ENCODE results near the gene MAP6D1.

Gene MAP6D1

DNA sequence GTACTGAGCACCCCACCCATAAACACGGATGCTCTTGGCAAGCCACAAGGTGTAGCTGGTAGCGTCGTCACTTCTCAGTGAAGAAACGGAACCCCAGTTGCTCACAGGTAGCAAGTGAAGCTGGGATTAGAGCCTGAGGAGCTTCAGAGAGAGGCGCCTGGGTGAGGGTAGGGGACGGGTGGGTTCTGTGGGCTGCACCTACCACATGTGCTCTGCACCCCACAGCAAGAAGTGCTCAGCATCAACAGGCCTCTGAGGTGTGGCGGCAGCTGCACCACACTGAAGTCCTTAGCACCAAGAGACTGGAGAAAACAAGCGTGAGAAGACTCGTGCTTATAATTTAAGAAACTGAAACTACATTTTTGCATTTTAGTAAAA, 9.8 kb downstream of the MAP6D1 start:
- ChIA-PET POLR2A (no interaction called here), CTCF (no interaction called here)
- no peak overlapping the region for H3K4me3 ChIP-seq (ENCODE audit: low read depth, low read length)
- no peaks in the 10 kb centered on the region for H3K4me1 ChIP-seq (ENCODE audit: control insufficient read depth, insufficient read depth, low read length)
- no peak overlapping the region for H3K27ac ChIP-seq (ENCODE audit: extremely low read depth, low read depth, low read length)
- no peaks in the 10 kb centered on the region for H3K9me3 ChIP-seq (ENCODE audit: control insufficient read depth, insufficient read depth, low read depth, low read length)
- H3K36me3 ChIP-seq (ENCODE audit: control insufficient read depth in 2 of 2, insufficient read depth in 1 of 2, low read length in 2 of 2), result peaks cover 0 to 66% of the 10 kb centered on the region in 2 experiments; a peak in 2 of 3 replicates
- no peak for TF ChIP-seq ZNF266 (tag by site-specific recombination; IDR thresholded peaks at IDR 0.05; ENCODE audit: low read depth)

DNA sequence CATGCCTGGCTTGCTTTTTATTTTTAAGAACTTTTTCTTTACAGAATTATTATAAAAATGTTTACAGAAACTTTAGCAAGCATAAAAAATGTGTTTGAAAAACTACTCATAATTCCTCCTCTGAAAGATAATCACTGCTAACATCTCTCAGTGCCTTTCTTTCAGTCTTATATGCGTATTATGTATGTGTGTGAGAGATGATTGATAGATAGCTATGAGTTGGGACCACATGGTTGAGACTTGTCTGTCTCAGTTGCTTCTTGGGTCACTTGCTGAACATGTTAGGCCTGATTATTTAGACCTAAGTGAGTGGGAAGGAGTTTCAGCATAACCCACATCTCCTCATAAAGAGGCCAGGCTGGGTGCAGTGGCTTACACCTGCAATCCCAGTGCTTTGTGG, 11.1 kb downstream of the MAP6D1 start:
- Histone ChIP-seq H3K4me3 (ENCODE audit: low read depth, low read length) (no peak overlapping the region), H3K36me3 (ENCODE audit: control insufficient read depth in 2 of 2, insufficient read depth in 1 of 2, low read length in 2 of 2) (peaks cover 0 to 72% of the 10 kb centered on the region in 2 experiments; a peak in 2 of 3 replicates), H3K4me1 (ENCODE audit: control insufficient read depth, insufficient read depth, low read length) (no peaks in the 10 kb centered on the region), H3K9me3 (ENCODE audit: control insufficient read depth, insufficient read depth, low read depth, low read length) (no peaks in the 10 kb centered on the region), H3K27ac (ENCODE audit: extremely low read depth, low read depth, low read length) (no peak overlapping the region)
- ChIA-PET POLR2A (interaction anchor here (0.6 kb wide), 1 partner anchor 11 kb away, joined by 4 read pairs; no protein-coding TSS in a partner anchor), CTCF (no interaction called here)
- TF ChIP-seq ZIC2 (tag by site-specific recombination; IDR thresholded peaks at IDR 0.05) (no peak), ZNF843 (tag by site-specific recombination; IDR thresholded peaks at IDR 0.05) (no peak), KLF10 (tag by site-specific recombination; IDR thresholded peaks at IDR 0.05) (no peak), ZNF274 (IDR thresholded peaks at IDR 0.05; ENCODE audit: low read length) (no peak), ZNF274 (tag by site-specific recombination; IDR thresholded peaks at IDR 0.05; ENCODE audit: borderline replicate concordance) (no peak), SP2 (tag by site-specific recombination; IDR thresholded peaks at IDR 0.05) (no peak), ZNF19 (tag by site-specific recombination; IDR thresholded peaks at IDR 0.05; ENCODE audit: low read depth) (no peak), ZFHX2 (tag by site-specific recombination; conservative IDR thresholded peaks at IDR 0.05) (no peak), SETDB1 (IDR thresholded peaks at IDR 0.05; ENCODE audit: insufficient read length, low read length) (no peak)
- TF ChIP-seq, protein P1, sequence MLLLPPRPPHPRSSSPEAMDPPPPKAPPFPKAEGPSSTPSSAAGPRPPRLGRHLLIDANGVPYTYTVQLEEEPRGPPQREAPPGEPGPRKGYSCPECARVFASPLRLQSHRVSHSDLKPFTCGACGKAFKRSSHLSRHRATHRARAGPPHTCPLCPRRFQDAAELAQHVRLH (tag by site-specific recombination; IDR thresholded peaks at IDR 0.05), result no peak
- TF ChIP-seq, protein P2, sequence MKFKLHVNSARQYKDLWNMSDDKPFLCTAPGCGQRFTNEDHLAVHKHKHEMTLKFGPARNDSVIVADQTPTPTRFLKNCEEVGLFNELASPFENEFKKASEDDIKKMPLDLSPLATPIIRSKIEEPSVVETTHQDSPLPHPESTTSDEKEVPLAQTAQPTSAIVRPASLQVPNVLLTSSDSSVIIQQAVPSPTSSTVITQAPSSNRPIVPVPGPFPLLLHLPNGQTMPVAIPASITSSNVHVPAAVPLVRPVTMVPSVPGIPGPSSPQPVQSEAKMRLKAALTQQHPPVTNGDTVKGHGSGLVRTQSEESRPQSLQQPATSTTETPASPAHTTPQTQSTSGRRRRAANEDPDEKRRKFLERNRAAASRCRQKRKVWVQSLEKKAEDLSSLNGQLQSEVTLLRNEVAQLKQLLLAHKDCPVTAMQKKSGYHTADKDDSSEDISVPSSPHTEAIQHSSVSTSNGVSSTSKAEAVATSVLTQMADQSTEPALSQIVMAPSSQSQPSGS (tag by site-specific recombination; IDR thresholded peaks at IDR 0.05; ENCODE audit: low read depth), result no peak

DNA sequence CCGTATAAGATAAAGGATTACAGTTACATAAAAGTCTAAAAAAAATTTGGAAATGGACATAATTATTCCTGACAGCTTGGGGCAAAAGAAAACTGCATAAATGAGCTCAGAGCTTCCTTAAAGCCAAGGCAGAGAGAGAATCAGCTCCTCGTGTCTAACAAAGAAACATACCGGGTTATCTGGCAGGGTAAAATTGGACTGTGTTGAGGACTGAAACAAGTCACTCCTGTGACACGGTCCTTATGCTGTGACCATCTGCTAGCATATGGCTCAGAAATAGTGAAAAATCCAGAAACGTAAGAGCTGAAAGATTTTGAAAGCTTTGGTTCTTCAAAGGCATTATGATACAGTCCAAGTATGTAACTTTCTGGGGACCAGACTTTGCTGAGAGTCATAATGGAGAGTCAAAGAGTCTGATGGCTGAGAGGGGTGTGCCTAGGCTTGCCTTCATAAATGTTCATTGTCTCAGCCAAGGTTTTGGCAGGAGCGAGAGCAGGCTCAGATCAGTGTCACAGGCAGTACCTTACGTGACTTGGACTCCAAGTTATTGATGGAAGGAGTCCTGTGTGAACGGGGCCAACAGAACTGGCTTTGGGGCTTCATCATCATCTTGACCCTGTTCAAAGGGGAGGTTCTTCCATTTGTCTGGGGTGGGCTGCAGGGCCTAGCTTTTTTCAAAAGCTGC, 12.5 kb downstream of the MAP6D1 start:
- no peaks in the 10 kb centered on the region for H3K4me1 ChIP-seq (ENCODE audit: control insufficient read depth, insufficient read depth, low read length)
- CTCF ChIA-PET, result no interaction called here
- peaks cover 0 to 80% of the 10 kb centered on the region in 2 experiments; a peak in 2 of 3 replicates for H3K36me3 ChIP-seq (ENCODE audit: control insufficient read depth in 2 of 2, insufficient read depth in 1 of 2, low read length in 2 of 2)
- peak overlapping the region; percentile 8; the same call in 1 of the 2 replicates for H3K27ac ChIP-seq (ENCODE audit: extremely low read depth, low read depth, low read length)
- H3K9me3 ChIP-seq (ENCODE audit: control insufficient read depth, insufficient read depth, low read depth, low read length), result no peaks in the 10 kb centered on the region
- no peak overlapping the region for H3K4me3 ChIP-seq (ENCODE audit: low read depth, low read length)
- POLR2A ChIA-PET, result no interaction called here
- TF ChIP-seq ZNF747 (tag by site-specific recombination; IDR thresholded peaks at IDR 0.05), result no peak
- no peak for TF ChIP-seq ZNF2 (tag by site-specific recombination; IDR thresholded peaks at IDR 0.05)
- no peak for TF ChIP-seq ZNF37A (tag by site-specific recombination; IDR thresholded peaks at IDR 0.05)
- TF ChIP-seq, protein P3, sequence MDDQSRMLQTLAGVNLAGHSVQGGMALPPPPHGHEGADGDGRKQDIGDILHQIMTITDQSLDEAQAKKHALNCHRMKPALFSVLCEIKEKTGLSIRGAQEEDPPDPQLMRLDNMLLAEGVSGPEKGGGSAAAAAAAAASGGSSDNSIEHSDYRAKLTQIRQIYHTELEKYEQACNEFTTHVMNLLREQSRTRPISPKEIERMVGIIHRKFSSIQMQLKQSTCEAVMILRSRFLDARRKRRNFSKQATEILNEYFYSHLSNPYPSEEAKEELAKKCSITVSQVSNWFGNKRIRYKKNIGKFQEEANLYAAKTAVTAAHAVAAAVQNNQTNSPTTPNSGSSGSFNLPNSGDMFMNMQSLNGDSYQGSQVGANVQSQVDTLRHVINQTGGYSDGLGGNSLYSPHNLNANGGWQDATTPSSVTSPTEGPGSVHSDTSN (CRISPR knock-in tag; IDR thresholded peaks at IDR 0.05), result no peak
- TF ChIP-seq, protein P4, sequence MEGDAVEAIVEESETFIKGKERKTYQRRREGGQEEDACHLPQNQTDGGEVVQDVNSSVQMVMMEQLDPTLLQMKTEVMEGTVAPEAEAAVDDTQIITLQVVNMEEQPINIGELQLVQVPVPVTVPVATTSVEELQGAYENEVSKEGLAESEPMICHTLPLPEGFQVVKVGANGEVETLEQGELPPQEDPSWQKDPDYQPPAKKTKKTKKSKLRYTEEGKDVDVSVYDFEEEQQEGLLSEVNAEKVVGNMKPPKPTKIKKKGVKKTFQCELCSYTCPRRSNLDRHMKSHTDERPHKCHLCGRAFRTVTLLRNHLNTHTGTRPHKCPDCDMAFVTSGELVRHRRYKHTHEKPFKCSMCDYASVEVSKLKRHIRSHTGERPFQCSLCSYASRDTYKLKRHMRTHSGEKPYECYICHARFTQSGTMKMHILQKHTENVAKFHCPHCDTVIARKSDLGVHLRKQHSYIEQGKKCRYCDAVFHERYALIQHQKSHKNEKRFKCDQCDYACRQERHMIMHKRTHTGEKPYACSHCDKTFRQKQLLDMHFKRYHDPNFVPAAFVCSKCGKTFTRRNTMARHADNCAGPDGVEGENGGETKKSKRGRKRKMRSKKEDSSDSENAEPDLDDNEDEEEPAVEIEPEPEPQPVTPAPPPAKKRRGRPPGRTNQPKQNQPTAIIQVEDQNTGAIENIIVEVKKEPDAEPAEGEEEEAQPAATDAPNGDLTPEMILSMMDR (tag by site-specific recombination; IDR thresholded peaks at IDR 0.05), result no peak
- TF ChIP-seq, protein P5, sequence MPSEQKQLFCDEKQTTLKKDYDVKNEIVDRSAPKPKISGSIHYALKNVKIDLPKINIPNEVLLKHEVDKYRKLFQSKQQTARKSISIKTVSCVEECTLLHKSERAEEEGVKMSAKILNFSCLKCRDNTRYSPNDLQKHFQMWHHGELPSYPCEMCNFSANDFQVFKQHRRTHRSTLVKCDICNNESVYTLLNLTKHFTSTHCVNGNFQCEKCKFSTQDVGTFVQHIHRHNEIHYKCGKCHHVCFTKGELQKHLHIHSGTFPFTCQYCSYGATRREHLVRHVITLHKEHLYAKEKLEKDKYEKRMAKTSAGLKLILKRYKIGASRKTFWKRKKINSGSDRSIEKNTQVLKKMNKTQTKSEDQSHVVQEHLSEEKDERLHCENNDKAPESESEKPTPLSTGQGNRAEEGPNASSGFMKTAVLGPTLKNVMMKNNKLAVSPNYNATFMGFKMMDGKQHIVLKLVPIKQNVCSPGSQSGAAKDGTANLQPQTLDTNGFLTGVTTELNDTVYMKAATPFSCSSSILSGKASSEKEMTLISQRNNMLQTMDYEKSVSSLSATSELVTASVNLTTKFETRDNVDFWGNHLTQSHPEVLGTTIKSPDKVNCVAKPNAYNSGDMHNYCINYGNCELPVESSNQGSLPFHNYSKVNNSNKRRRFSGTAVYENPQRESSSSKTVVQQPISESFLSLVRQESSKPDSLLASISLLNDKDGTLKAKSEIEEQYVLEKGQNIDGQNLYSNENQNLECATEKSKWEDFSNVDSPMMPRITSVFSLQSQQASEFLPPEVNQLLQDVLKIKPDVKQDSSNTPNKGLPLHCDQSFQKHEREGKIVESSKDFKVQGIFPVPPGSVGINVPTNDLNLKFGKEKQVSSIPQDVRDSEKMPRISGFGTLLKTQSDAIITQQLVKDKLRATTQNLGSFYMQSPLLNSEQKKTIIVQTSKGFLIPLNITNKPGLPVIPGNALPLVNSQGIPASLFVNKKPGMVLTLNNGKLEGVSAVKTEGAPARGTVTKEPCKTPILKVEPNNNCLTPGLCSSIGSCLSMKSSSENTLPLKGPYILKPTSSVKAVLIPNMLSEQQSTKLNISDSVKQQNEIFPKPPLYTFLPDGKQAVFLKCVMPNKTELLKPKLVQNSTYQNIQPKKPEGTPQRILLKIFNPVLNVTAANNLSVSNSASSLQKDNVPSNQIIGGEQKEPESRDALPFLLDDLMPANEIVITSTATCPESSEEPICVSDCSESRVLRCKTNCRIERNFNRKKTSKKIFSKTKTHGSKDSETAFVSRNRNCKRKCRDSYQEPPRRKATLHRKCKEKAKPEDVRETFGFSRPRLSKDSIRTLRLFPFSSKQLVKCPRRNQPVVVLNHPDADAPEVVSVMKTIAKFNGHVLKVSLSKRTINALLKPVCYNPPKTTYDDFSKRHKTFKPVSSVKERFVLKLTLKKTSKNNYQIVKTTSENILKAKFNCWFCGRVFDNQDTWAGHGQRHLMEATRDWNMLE (tag by site-specific recombination; conservative IDR thresholded peaks at IDR 0.05; ENCODE audit: low read depth), result no peak
- TF ChIP-seq ZNF354C (tag by site-specific recombination; IDR thresholded peaks at IDR 0.05; ENCODE audit: borderline replicate concordance, low read depth), result no peak
- no peak for TF ChIP-seq ZBTB1 (tag by site-specific recombination; IDR thresholded peaks at IDR 0.05)

Data from HEK293 (cell line).